IMR-90 (cell line): ENCODE results near the gene CPOX. TPM values are rescaled to one million over a fixed set of nuclear protein-coding genes. Genes with fewer than 3 reads are reported as not detected.

ENCODE experiments used
- ATAC-seq: fragments of 200-7000 bp; cut with Tn5 transposase; 2 replicates; pipeline ENCODE4 v1.9.1; 2020; ENCODE audit warnings: low read depth, mild to moderate bottlenecking, moderate library complexity
- BruUV-seq: library from RNA; stranded (reverse); fragments of 400-500 nt; replicated peaks from 2 replicates; lab custom pipeline; 2021; lab: Mats Ljungman, UMichigan
- CTCF ChIA-PET: fragments of 300-600 bp; formaldehyde crosslinking; extraction: SDS; loops from one replicate; lab custom pipeline; 2021; ENCODE audit warnings: antibody characterized with exemption; lab: Yijun Ruan, JAX
- POLR2A ChIA-PET: fragments of 300-600 bp; sonication (Branson Sonifier 250); formaldehyde crosslinking; loops from one replicate; lab custom pipeline; 2022; ENCODE audit warnings: antibody characterized with exemption; ENCODE audit not compliant: unreplicated experiment; lab: Charles Lee
- DNase-seq: peaks from one replicate; pipeline ENCODE4 v3.0.0; 2013
- H2AFZ ChIP-seq: replicated peaks from 2 replicates; pipeline ENCODE3; 2013; ENCODE audit warnings: low read length, mild to moderate bottlenecking; ENCODE audit not compliant: poor library complexity
- H2AK5ac ChIP-seq: 2 replicates; pipeline ENCODE4 v1.6.1; 2013; ENCODE audit warnings: low read depth, low read length, inconsistent platforms
- H2AK9ac ChIP-seq: replicated peaks from 2 replicates; pipeline ENCODE3; 2013; ENCODE audit warnings: mild to moderate bottlenecking, low read depth, low read length, moderate library complexity; ENCODE audit not compliant: poor library complexity
- H2BK120ac ChIP-seq: 2 replicates; pipeline ENCODE4 v1.6.1; 2013; ENCODE audit warnings: low read depth, low read length, inconsistent platforms
- H2BK15ac ChIP-seq: 3 replicates; pipeline ENCODE4 v1.6.1; 2013; ENCODE audit warnings: low read depth, low read length, inconsistent platforms
- H2BK20ac ChIP-seq: 2 replicates; pipeline ENCODE4 v1.6.1; 2013; ENCODE audit warnings: low read depth, mild to moderate bottlenecking, inconsistent platforms, low read length, moderate library complexity
- H2BK5ac ChIP-seq: 2 replicates; pipeline ENCODE4 v1.6.1; 2013; ENCODE audit warnings: mild to moderate bottlenecking, low read depth, low read length, inconsistent platforms; ENCODE audit not compliant: poor library complexity, severe bottlenecking
- H3K14ac ChIP-seq: replicated peaks from 2 replicates; pipeline ENCODE4 v1.6.1; 2013; ENCODE audit warnings: low read depth, low read length, inconsistent platforms
- H3K18ac ChIP-seq: 2 replicates; pipeline ENCODE4 v1.6.1; 2013; ENCODE audit warnings: low read depth, low read length, control low read depth
- H3K23ac ChIP-seq: 2 replicates; pipeline ENCODE4 v1.6.1; 2013; ENCODE audit warnings: low read depth, low read length, inconsistent platforms
- H3K27ac ChIP-seq: 2 replicates; pipeline ENCODE4 v1.5.1; 2013; ENCODE audit warnings: mild to moderate bottlenecking, control low read depth, low read length; ENCODE audit not compliant: insufficient read depth
- H3K27me3 ChIP-seq: 2 replicates; pipeline ENCODE4 v1.6.1; 2013; ENCODE audit warnings: low read length; ENCODE audit not compliant: control insufficient read depth, insufficient read depth
- H3K36me3 ChIP-seq: 2 replicates; pipeline ENCODE4 v1.6.1; 2013; ENCODE audit warnings: low read length, mixed read lengths; ENCODE audit not compliant: control insufficient read depth, insufficient read depth
- H3K4ac ChIP-seq: 2 replicates; pipeline ENCODE4 v1.6.1; 2013; ENCODE audit warnings: low read depth, low read length, inconsistent platforms
- H3K4me1 ChIP-seq: 2 replicates; pipeline ENCODE4 v1.6.1; 2013; ENCODE audit warnings: low read length, mixed read lengths; ENCODE audit not compliant: control insufficient read depth, insufficient read depth
- H3K4me2 ChIP-seq: 2 replicates; pipeline ENCODE4 v1.6.1; 2013; ENCODE audit warnings: low read depth, mild to moderate bottlenecking, control low read depth, low read length, moderate library complexity
- H3K4me3 ChIP-seq: 2 replicates; pipeline ENCODE4 v1.5.1; 2013; ENCODE audit warnings: low read depth, mild to moderate bottlenecking, control low read depth, low read length, moderate library complexity; ENCODE audit not compliant: insufficient read depth
- H3K56ac ChIP-seq: 2 replicates; pipeline ENCODE4 v1.6.1; 2013; ENCODE audit warnings: low read length, inconsistent platforms; ENCODE audit not compliant: insufficient read depth; ENCODE audit errors: extremely low read depth
- H3K79me1 ChIP-seq, 2 experiments: 2 replicates each; pipeline ENCODE4 v1.6.1; 2013; ENCODE audit warnings: low read length in 2 of 2, inconsistent platforms in 1 of 2, low read depth in 1 of 2
- H3K9ac ChIP-seq: 2 replicates; pipeline ENCODE4 v1.6.1; 2013; ENCODE audit warnings: low read depth, low read length, control low read depth
- H3K9me1 ChIP-seq: 2 replicates; pipeline ENCODE4 v1.6.1; 2013; ENCODE audit warnings: low read length, inconsistent platforms; ENCODE audit not compliant: insufficient read depth
- H3K9me3 ChIP-seq: 2 replicates; pipeline ENCODE4 v1.6.1; 2013; ENCODE audit warnings: low read length; ENCODE audit not compliant: control insufficient read depth, insufficient read depth
- H4K20me1 ChIP-seq: 2 replicates; pipeline ENCODE4 v1.6.1; 2013; ENCODE audit warnings: low read length, inconsistent platforms; ENCODE audit not compliant: insufficient read depth
- H4K5ac ChIP-seq: 2 replicates; pipeline ENCODE4 v1.6.1; 2013; ENCODE audit warnings: mild to moderate bottlenecking, low read depth, low read length, control low read depth
- H4K8ac ChIP-seq, 2 experiments: 2 replicates each; pipeline ENCODE4 v1.6.1; 2013; ENCODE audit warnings: low read depth in 2 of 2, low read length in 2 of 2, control low read depth in 1 of 2, inconsistent platforms in 1 of 2
- H4K91ac ChIP-seq: 2 replicates; pipeline ENCODE4 v1.6.1; 2013; ENCODE audit warnings: low read depth, low read length, inconsistent platforms; ENCODE audit not compliant: insufficient read depth
- CEBPB ChIP-seq: IDR thresholded peaks from 2 replicates; pipeline ENCODE4 v1.6.1; 2012; ENCODE audit warnings: low read depth, low read length, improper control_type of control experiment
- NFE2L2 ChIP-seq: fragments of 150-350 bp; IDR thresholded peaks from 2 replicates; pipeline ENCODE4 v1.6.1; 2016; ENCODE audit warnings: low read depth, mild to moderate bottlenecking, low read length
- POLR2A ChIP-seq: IDR thresholded peaks from 2 replicates; pipeline ENCODE4 v1.6.1; 2012; ENCODE audit warnings: mild to moderate bottlenecking, low read depth, low read length
- WGBS, 2 experiments: methylation state at CpG; one replicate each; pipeline versions ENCODE4 v1.1.5 to v1.1.7; 2013; ENCODE audit warnings: missing lambda C conversion rate in 2 of 2; ENCODE audit not compliant: insufficient read length in 1 of 2; ENCODE audit errors: extremely low coverage in 2 of 2; 5-methylcytosine and 5-hydroxymethylcytosine counted together
- dilution Hi-C: fragments of 300-500 bp; cut with HindIII; formaldehyde crosslinking; loops from one replicate; pipeline ENCODE4 v1.14.3; 2018; ENCODE audit warnings: low sequenced_read_pairs; ENCODE audit not compliant: unreplicated experiment
- in situ Hi-C: fragments of 300-500 bp; cut with MboI; formaldehyde crosslinking; loops from 3 replicates; pipeline ENCODE4 v1.14.3; 2019; ENCODE audit warnings: low sequenced_read_pairs, inconsistent platforms, mixed read lengths
- intact Hi-C: fragments of 100-400 bp; cut with micrococcal nuclease; formaldehyde crosslinking; loops from 2 replicates; pipeline ENCODE4 v1.10.0; 2022
- polyA plus RNA-seq, 3 experiments: library from polyadenylated mRNA; depleted of rRNA; stranded (reverse); fragments of >200 nt; gene quantifications; 2 replicates each; pipeline ENCODE4 v1.2.3, GENCODE V29; 2012; ENCODE audit warnings: low replicate concordance in 1 of 3
- total RNA-seq: library from RNA; depleted of rRNA; stranded (reverse); fragments of >200 nt; gene quantifications from 2 replicates; pipeline ENCODE4 v1.2.3, GENCODE V29; 2012

CPOX gene
- total and polyA plus RNA-seq, 2 of the 4 experiments (the other 2 are of a cell fraction): 14.5 to 19.4 TPM

GRCh38 chr3:98534734-98535133 lies 58.7 kb downstream of the CPOX start:
- Histone ChIP-seq H2AFZ (no peak overlapping the region), H4K20me1 (no peaks in the 10 kb centered on the region), H3K14ac (no peak overlapping the region), H3K9ac (no peak overlapping the region), H3K27me3 (peaks cover 7% of the 10 kb centered on the region), H3K56ac (no peak overlapping the region), H3K18ac (no peak overlapping the region), H2BK20ac (no peak overlapping the region), H3K4ac (no peak overlapping the region), H4K8ac (no peak overlapping the region), H3K4me3 (no peak overlapping the region), H2BK120ac (no peak overlapping the region), H3K36me3 (no peaks in the 10 kb centered on the region), H3K23ac (no peak overlapping the region), H3K79me1 (no peaks in the 10 kb centered on the region), H4K91ac (no peak overlapping the region), H3K9me3 (no peaks in the 10 kb centered on the region), H3K27ac (no peak overlapping the region), H2AK9ac (no peak overlapping the region), H2BK15ac (no peak overlapping the region), H4K5ac (no peak overlapping the region), H3K4me2 (no peak overlapping the region), H3K9me1 (no peaks in the 10 kb centered on the region), H2BK5ac (no peak overlapping the region), H3K4me1 (no peaks in the 10 kb centered on the region), H2AK5ac (no peak overlapping the region)
- TF ChIP-seq NFE2L2 (no peak), POLR2A (no peak), CEBPB (no peak)
- DNase-seq: no peak
- POLR2A ChIA-PET: no interaction called here
- BruUV-seq: no TSS peak
- dilution Hi-C loops (no loop called here), in situ Hi-C loops (no loop called here), intact Hi-C loops (no loop called here)
- ATAC-seq: no peak
- CTCF ChIA-PET: no interaction called here
- WGBS, 2 experiments: no CpG with 5 or more reads among the region's 1 CpG
